GM21360 (cell line): ENCODE measurements around the gene CLEC6A.
"Not testable (repeated sequence)": the region's sequence is repeated elsewhere in the genome, so short reads cannot be mapped to it uniquely, and the experiment has no call there.

ENCODE experiments used
- ATAC-seq: cut with Tn5 transposase; IDR thresholded peaks from one replicate; pipeline ENCODE4 v1.9.1; 2021; ENCODE audit warnings: mild to moderate bottlenecking, moderate library complexity; ENCODE audit not compliant: unreplicated experiment

Gene CLEC6A

DNA sequence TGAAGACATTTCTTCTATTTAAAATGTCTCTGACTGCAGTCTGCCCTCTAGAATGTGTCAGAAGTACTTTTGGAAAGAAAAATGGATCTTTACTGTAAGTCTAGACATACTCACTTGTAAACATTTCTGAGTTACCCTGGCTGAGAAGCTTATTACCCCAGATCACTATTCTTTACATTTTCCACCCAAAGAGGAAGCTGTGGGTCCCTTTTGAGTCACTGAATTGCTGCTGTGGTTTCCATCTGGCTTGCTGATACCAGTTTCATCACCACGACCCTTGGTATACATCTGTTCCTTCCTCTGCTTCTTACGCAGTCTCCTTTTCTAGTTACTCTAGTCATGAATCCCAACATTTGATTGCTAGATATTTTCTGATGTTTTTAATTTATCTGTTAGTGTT lies 37.3 kb downstream of the CLEC6A start:
- peak; percentile 93 for ATAC-seq

DNA sequence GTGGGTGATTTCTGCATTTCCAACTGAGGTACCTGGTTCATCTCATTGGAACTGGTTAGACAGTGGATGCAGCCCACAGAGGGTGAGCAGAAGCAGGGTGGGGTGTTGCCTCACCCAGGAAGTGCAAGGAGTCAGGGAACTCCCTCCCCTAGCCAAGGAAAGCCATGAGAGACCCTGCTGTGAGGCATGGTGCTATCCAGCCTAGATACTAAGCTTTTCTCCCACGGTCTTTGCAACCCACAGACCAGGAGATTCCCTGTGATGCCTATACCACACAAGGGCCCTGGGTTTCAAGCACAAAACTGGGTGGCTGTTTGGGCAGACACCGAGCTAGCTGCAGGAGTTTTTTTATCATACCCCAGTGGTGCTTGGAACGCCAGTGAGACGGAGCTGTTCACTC lies 39.9 kb downstream of the CLEC6A start:
- not testable (repeated sequence) for ATAC-seq

DNA sequence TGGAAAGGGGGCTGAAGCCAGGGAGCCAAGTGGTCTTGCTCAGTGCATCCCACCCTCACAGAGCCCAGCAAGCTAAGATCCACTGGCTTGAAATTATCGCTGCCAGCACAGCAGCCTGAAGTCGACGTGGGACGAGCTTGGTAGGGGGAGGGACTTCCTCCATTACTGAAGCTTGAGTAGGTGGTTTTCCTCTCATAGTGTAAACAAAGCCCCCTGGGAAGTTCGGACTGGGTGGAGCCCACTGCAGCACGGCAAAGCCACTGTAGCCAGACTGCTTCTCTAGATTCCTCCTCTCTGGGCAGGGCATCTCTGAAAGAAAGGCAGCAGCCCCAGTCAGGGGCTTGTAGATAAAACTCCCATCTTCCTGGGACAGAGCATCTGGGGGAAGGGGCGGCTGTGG lies 40.3 kb downstream of the CLEC6A start:
- not testable (repeated sequence) for ATAC-seq

DNA sequence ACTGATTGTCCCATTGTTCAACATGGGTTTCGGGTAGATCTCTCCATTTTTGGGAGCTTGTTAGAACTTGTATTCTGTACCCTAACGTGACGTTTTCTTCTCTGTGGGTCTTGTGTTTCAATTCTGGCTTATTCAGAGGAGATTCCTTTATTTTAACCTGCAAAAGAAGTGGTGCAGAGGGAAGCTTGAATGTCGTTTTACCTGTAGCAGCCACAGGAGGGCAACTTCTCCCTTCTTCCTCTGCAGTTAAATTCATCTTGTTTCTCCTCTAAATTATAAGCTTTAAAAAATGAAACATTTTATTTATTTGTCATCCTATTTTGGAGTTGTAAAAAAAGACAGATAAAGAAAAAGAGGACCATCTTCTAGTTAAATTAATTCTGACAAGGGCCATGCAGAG lies 43.9 kb downstream of the CLEC6A start:
- ATAC-seq, result no peak

DNA sequence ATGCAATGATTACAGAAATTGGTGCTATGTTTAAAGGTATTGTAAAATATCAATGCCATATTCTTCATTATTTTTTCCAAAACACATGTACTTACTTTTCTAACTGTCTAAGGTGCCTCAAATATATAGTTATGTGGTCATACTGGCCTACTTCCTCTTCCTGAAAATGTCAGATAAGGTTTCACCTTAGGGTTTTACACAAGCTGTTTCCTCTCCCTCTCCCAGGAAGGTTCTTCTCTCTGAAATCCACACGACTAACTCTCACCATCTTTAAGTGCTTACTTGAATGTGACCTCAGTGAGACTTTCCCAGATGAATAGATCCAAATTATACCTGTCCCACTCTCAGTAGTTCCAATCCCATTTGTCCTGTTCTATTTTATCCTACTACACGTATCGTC lies 46.0 kb downstream of the CLEC6A start:
- ATAC-seq, result no peak

DNA sequence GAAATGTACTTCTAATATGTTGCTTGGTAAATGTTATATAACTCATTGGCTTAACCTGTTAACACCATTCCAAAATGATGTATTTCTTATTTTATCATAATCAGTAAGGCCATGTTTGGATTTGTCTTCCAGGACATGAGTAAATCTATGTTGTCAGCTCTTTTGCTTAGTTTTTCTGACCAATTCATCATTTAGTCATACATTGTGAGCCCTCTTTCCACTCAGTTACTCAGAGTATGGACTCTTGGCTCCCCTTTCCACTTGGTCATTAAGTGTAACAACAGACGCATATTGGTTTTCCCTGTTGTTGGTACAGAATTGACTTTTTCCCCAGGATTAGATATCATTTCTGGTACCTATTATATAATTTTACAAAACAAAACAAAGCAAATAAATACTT lies 48.6 kb downstream of the CLEC6A start:
- ATAC-seq, result no peak

DNA sequence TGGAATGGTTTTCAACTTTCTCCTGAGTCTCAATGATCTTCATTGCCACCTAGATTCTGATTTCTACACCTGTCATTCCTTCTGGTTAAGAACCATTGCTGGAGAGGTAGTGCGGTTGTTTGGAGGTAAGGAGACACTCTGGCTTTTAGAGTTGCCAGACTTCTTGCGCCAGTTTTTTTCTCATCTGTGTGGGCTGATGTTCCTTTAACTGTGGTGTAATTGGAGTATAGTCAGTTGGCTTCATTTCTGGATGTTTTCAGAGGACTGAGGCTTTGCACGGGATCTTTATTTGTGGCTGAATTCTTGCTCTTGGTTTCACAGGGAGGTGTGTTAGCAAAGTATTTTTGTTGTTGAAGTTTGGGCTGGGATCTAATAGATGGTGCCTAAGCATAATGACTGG lies 51.8 kb downstream of the CLEC6A start:
- no peak for ATAC-seq

GRCh38 chr12:8508223-8508622 lies 52.5 kb downstream of the CLEC6A start:
- no peak for ATAC-seq

GRCh38 chr12:8508910-8509841 lies 53.4 kb downstream of the CLEC6A start:
- ATAC-seq, result no peak

DNA sequence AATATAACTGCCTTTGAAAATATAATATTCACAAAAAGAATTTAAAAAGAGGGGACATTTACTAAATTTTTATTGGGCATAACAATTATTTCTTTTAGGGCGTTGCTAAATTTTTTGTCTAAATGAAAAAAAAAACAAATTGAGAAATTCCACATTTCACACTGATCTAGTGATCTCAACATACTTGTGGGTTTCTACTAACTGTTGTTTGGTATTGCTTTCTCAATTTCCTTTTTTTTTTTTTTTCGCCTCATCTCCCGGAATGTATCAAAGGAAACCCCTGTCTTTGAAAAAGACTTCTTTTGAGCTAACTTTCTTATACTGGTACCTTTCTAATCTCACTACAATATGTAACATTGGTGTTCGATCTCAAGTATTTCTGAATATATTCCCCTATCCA lies 57.5 kb downstream of the CLEC6A start, which contains the start of gene CLEC4D:
TSS of gene CLEC4D (plus strand) at position 248 of the 400 bp plus-strand sequence. CDS start 230 bp downstream, outside the sequence.
- ATAC-seq, result no peak

DNA sequence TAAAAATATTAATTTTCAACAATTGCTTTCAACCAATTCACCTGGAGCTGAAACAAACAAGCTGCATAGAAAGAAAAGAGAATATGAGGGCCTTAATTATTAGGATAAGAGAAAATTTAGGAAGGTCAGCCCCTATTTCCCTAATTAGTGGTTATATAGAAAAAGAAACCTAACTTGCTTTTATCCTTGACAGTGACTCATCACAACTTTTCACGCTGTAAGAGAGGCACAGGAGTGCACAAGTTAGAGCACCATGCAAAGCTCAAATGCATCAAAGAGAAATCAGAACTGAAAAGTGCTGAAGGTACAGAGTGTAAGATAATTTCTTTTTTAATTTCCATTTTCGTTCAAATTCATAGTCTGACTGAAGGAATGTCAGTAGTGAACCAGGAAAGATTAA lies 62.2 kb downstream of the CLEC6A start:
- ATAC-seq, result no peak

- no peak for ATAC-seq
These were observed 63.4 kb downstream of the CLEC6A start for GRCh38 chr12:8519171-8519570.

- no peak for ATAC-seq
These were observed 71.7 kb downstream of the CLEC6A start for GRCh38 chr12:8527250-8528130.
